ENCODE data around the gene TMEM233.

- TF ChIP-seq USF2 (CRISPR knock-in tag; IDR thresholded peaks at IDR 0.05), result no peak
- TF ChIP-seq NFYB (CRISPR knock-in tag; conservative IDR thresholded peaks at IDR 0.05; ENCODE audit: low read depth), result no peak
- no peak for TF ChIP-seq ZNF121 (CRISPR knock-in tag; IDR thresholded peaks at IDR 0.05)
- no peak for TF ChIP-seq ZBTB43 (CRISPR knock-in tag; IDR thresholded peaks at IDR 0.05)
- TF ChIP-seq ELF4 (CRISPR knock-in tag; IDR thresholded peaks at IDR 0.05; ENCODE audit: low read depth), result no peak
- TF ChIP-seq CTCF (IDR thresholded peaks at IDR 0.05), result no peak
- no peak for TF ChIP-seq HMGXB4 (CRISPR knock-in tag; IDR thresholded peaks at IDR 0.05)
- no peak for TF ChIP-seq SP1 (CRISPR knock-in tag; conservative IDR thresholded peaks at IDR 0.05)
- no peak for TF ChIP-seq TEAD4 (CRISPR knock-in tag; IDR thresholded peaks at IDR 0.05)
- TF ChIP-seq CREB1 (CRISPR knock-in tag; IDR thresholded peaks at IDR 0.05), result no peak
- no peak for TF ChIP-seq E2F5 (CRISPR knock-in tag; IDR thresholded peaks at IDR 0.05)
Observed at GRCh38 chr12:119685375-119685774, 91.8 kb downstream of the TMEM233 start.
